Measurements from ENCODE around the gene NCKAP5.

GRCh38 chr2:133425612-133426011, 142.7 kb downstream of the NCKAP5 start:
- TF ChIP-seq, protein P1, sequence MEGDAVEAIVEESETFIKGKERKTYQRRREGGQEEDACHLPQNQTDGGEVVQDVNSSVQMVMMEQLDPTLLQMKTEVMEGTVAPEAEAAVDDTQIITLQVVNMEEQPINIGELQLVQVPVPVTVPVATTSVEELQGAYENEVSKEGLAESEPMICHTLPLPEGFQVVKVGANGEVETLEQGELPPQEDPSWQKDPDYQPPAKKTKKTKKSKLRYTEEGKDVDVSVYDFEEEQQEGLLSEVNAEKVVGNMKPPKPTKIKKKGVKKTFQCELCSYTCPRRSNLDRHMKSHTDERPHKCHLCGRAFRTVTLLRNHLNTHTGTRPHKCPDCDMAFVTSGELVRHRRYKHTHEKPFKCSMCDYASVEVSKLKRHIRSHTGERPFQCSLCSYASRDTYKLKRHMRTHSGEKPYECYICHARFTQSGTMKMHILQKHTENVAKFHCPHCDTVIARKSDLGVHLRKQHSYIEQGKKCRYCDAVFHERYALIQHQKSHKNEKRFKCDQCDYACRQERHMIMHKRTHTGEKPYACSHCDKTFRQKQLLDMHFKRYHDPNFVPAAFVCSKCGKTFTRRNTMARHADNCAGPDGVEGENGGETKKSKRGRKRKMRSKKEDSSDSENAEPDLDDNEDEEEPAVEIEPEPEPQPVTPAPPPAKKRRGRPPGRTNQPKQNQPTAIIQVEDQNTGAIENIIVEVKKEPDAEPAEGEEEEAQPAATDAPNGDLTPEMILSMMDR (conservative IDR thresholded peaks at IDR 0.05; ENCODE audit: low read depth, low read length): no peak
- TF ChIP-seq EZH2 (IDR thresholded peaks at IDR 0.05; ENCODE audit: low read length, unreplicated experiment) (no peak), EZH2phosphoT487 (IDR thresholded peaks at IDR 0.05; ENCODE audit: borderline replicate concordance, low read length) (no peak)

All from PC-3 (cell line).